Activated T-cell treated with anti-CD3 and anti-CD28 coated beads, Interleukin-2, amount 50 U/mL, for 4 hours (primary cell): ENCODE measurements around the gene TMEM61. TPM values are rescaled to one million over a fixed set of nuclear protein-coding genes. Genes with fewer than 3 reads are reported as not detected.
A peak's percentile ranks its signal among the peaks of the same experiment; 100 is the strongest.
"Not testable (repeated sequence)": the region's sequence is repeated elsewhere in the genome, so short reads cannot be mapped to it uniquely, and the experiment has no call there.

Experiments used
- ATAC-seq, 2 donors: fragments of 200-7000 bp; cut with Tn5 transposase; one replicate each; pipeline ENCODE4 v1.10.0; 2021
- DNase-seq: peaks from one replicate; pipeline ENCODE4 v3.0.0-alpha.2; 2020
- H3K27me3 Mint-ChIP-seq: one replicate; pipeline ENCODE4 v1.8.0; 2021; ENCODE audit warnings: low read depth, mixed read lengths
- H3K36me3 Mint-ChIP-seq: one replicate; pipeline ENCODE4 v1.8.0; 2022; ENCODE audit warnings: mixed read lengths; ENCODE audit not compliant: insufficient read depth
- H3K4me1 Mint-ChIP-seq: one replicate; pipeline ENCODE4 v1.8.0; 2021; ENCODE audit warnings: low read depth, mixed read lengths
- H3K4me3 Mint-ChIP-seq: one replicate; pipeline ENCODE4 v1.8.0; 2021; ENCODE audit warnings: mild to moderate bottlenecking, moderate library complexity, mixed read lengths
- H3K9me3 Mint-ChIP-seq: one replicate; pipeline ENCODE4 v1.8.0; 2021; ENCODE audit warnings: mixed read lengths
- total RNA-seq, 3 donors: library from RNA; stranded (reverse); gene quantifications; one replicate each; pipeline ENCODE4 v1.2.1, GENCODE V29; 2021

The TMEM61 gene
- total RNA-seq, result under 1 TPM in 1 of 3 donors, not detected in 2; 0.24 TPM

DNA sequence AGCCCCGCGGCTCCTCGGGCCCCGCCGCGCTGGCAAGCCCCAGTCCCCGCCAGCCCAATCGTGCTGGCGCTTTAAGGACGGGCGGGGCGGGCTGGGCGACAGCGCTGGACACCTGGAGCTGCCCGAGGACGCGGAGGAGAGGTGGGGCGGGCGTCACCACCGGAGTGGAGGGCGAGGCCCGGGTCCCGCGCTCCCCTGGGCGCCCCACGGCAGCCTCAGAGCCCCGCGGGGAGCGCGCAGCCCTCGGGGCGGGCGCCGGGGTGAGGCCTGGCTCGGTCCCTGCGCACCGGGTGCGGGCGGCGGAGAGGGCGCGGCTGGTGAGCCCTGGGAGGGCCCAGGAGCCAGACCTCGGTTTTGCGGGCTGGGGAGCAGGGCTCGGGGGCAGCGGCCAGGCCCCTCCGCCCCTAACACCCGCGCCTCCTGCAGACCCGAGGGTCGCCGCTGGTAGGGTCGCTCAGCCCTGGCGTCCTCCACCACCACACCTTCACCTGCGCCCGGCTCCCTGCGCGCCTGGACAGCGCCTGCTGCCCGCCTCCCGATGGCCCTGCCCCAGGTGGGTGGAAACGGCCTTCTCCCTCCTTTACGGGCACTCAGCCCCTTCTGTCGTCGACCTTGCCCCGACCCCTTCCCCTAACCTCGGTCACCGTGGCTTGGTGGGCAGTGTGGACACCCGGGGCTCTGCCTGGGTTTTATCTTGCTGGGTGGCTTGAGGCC lies at the start of gene TMEM61:
TSS of gene TMEM61 (plus strand) at position 101 of the 714 bp plus-strand sequence. CDS start at position 539, 438 bp downstream.
- H3K4me3 Mint-ChIP-seq, result no peak within 1 kb of the TSS
- no peaks in the 10 kb centered on the region for H3K36me3 Mint-ChIP-seq
- ATAC-seq (no peak), DNase-seq (no peak)
- no peaks in the 10 kb centered on the region for H3K4me1 Mint-ChIP-seq
- H3K27me3 Mint-ChIP-seq, result peaks cover 43% of the 10 kb centered on the region
- H3K9me3 Mint-ChIP-seq, result no peaks in the 10 kb centered on the region

DNA sequence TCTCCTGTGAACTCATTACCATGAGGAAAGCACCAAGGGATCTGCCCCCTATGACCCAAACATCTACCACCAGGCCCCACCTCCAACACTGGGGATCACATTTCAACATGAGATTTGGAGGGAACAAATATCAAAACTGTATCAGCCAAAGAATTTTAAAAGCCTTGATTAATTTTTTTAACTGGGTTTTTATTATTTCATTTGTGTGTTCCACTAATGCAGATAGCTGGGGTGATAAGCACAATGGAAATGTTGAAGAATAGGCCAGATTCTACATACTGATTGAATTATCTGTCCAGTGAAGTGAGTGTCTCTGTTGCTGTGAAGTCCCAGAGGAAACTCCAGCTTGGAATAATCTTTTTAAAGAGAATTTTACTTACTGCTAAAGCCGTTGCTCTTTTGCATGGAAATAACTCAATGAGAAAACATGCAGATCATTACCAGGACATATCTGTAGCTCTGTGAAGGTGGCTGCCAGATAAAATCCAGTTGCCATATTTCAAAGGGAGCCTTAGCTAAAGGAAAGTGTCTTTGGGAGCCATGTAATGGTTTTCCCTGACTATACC lies 49.1 kb upstream of the TMEM61 start:
- DNase-seq (no peak), ATAC-seq (no peak)
- no peaks in the 10 kb centered on the region for H3K4me1 Mint-ChIP-seq
- H3K36me3 Mint-ChIP-seq, result no peaks in the 10 kb centered on the region
- H3K27me3 Mint-ChIP-seq, result peaks cover 12% of the 10 kb centered on the region
- peaks cover 4% of the 10 kb centered on the region for H3K9me3 Mint-ChIP-seq
- H3K4me3 Mint-ChIP-seq, result no peak overlapping the region

DNA sequence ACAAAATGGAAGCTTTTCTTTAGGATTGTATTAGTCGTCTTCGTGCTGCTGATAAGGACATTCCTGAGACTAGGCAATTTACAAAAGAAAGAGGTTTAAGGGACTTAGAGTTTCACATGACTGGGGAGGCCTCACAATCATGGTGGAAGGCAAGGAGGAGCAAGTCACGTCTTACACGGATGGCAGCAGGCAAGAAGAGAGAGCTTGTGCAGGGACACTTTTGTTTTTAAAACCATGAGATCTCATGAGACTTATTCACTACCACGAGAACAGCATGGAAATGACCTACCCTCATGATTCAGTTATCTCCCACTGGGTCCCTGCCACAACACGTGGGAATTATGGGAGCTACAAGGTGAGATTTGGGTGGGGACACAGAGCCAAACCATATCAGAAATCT lies 46.3 kb upstream of the TMEM61 start:
- not testable (repeated sequence) for ATAC-seq, H3K4me1 Mint-ChIP-seq, DNase-seq, H3K9me3 Mint-ChIP-seq, H3K36me3 Mint-ChIP-seq, H3K4me3 Mint-ChIP-seq
- peaks cover 12% of the 10 kb centered on the region for H3K27me3 Mint-ChIP-seq

DNA sequence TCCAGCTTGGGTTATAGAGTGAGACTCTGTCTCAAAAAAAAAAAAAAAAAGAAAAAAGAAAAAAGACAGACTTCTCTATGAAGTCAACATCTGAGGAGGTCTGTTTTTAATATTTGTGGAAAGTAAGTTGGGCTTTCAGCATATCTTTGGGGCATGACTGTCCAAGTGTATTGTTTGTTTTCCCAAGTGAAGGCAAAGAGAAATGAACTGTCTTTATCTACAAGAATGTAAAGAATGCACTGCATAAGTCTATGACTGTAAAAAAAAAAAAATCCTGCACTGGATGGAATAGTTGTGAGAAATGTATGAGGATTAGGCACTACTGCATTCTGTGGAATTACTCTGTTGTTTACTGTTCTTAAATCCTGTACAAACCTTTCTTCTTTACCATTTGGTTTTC lies 45.6 kb upstream of the TMEM61 start:
- ATAC-seq (no peak), DNase-seq (no peak)
- no peak overlapping the region for H3K4me3 Mint-ChIP-seq
- peaks cover 4% of the 10 kb centered on the region for H3K9me3 Mint-ChIP-seq
- H3K27me3 Mint-ChIP-seq, result peaks cover 12% of the 10 kb centered on the region
- H3K4me1 Mint-ChIP-seq, result peaks cover 5% of the 10 kb centered on the region
- no peaks in the 10 kb centered on the region for H3K36me3 Mint-ChIP-seq

DNA sequence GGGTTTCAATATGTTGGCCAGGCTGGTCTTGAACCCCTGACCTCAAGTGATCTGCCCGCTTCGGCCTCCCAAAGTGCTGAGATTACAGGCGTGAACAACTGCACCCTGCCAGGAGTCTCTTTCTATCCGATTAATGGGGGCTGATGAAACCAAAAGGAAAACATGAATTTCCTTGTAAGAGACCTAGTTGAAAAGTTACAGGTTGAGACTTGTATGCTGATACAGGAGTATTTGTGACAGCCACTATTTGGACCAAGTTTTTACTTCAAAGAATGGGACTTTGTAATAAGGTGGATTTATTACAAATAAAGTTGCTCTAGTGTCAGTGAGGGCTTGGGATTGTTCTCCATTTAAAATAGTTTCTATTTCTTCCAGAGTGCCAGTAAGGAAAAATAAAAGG lies 43.6 kb upstream of the TMEM61 start:
- Mint-ChIP-seq H3K9me3 (no peaks in the 10 kb centered on the region), H3K27me3 (peaks cover 9% of the 10 kb centered on the region), H3K4me1 (peaks cover 5% of the 10 kb centered on the region), H3K4me3 (no peak overlapping the region), H3K36me3 (no peaks in the 10 kb centered on the region)
- no peak for ATAC-seq
- no peak for DNase-seq

DNA sequence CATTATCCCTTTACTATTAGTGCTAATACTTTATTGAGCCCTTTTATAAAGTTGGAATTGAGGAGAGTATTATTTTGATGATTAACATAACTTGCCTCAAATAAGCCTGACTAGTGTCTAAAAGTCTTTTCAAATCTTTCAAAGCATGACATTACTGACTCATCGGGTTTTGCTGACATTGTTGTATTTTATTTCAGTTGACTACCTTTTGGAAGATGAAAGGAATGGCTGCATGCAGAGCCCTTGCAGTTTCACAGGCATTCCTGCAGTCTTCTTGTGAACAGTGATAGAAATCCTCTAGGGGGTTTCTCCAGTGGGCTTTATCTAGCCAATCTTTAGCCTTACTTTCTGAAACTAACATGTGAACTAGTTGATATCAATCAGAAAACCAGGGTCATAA lies 43.0 kb upstream of the TMEM61 start:
- Mint-ChIP-seq H3K4me1 (peaks cover 5% of the 10 kb centered on the region), H3K9me3 (no peaks in the 10 kb centered on the region), H3K36me3 (no peaks in the 10 kb centered on the region), H3K27me3 (peaks cover 8% of the 10 kb centered on the region), H3K4me3 (no peak overlapping the region)
- ATAC-seq (no peak), DNase-seq (no peak)

DNA sequence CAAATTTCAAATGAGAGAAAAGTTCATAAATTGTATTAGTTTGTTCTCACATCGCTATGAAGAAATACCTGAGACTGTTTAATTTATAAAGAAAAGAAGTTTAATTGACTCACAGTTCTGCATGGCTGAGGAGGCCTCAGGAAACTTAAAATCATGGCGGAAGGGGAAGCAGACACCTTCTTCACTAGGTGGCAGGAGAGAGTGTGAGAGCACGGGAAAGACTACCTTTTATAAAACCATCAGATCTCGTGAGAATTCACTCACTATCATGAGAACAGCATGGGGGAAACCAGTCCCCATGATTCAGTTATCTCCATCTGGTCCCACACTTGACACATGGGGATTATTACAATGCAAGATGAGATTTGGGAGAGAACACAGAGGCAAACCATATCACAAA lies 41.5 kb upstream of the TMEM61 start:
- not testable (repeated sequence) for H3K27me3 Mint-ChIP-seq, H3K9me3 Mint-ChIP-seq, ATAC-seq, H3K4me3 Mint-ChIP-seq, H3K4me1 Mint-ChIP-seq, DNase-seq, H3K36me3 Mint-ChIP-seq

DNA sequence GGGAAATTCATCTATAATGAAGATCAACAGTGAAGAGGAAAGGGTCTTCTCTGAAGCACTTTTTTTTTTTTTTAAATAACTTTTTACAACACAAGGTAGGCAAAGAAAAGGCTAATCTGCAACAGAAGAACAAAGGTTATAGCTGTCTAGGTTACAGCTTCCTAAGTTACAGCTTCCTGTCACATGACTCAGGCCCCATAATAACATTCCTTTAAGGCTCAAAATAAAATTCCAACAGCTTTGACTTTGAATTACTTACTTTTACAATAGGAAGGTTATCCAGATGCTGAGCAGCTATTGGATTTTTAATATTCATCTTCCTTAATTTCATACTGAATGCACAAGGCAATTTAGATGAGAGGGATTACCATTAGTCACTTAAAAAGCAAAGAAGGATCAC lies 40.4 kb upstream of the TMEM61 start:
- no peaks in the 10 kb centered on the region for H3K27me3 Mint-ChIP-seq
- DNase-seq (no peak), ATAC-seq (no peak)
- H3K4me3 Mint-ChIP-seq, result no peak overlapping the region
- H3K36me3 Mint-ChIP-seq, result no peaks in the 10 kb centered on the region
- H3K9me3 Mint-ChIP-seq, result no peaks in the 10 kb centered on the region
- H3K4me1 Mint-ChIP-seq, result peaks cover 5% of the 10 kb centered on the region

DNA sequence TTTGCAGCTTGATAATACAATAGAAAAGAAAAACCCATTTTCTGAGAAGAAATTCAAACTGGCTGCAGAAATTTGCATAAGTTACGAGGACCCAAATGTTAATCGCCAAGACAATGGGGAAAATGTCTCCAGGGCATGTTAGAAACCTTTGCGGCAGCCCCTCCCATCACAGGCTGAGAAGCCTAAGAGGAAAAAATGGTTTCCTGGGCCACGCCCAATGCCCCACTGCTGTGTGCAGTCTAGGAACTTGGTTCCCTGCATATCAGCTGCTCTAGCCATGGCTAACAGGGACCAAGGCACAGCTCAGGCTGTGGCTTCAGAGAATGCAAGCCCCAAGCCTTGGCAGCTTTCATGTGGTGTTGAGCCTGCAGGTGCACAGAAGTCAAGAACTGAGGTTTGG lies 37.5 kb upstream of the TMEM61 start:
- no peaks in the 10 kb centered on the region for H3K9me3 Mint-ChIP-seq
- no peaks in the 10 kb centered on the region for H3K36me3 Mint-ChIP-seq
- H3K4me1 Mint-ChIP-seq, result peaks cover 7% of the 10 kb centered on the region
- H3K4me3 Mint-ChIP-seq, result no peak overlapping the region
- ATAC-seq, result no peak
- no peak for DNase-seq
- H3K27me3 Mint-ChIP-seq, result no peaks in the 10 kb centered on the region

DNA sequence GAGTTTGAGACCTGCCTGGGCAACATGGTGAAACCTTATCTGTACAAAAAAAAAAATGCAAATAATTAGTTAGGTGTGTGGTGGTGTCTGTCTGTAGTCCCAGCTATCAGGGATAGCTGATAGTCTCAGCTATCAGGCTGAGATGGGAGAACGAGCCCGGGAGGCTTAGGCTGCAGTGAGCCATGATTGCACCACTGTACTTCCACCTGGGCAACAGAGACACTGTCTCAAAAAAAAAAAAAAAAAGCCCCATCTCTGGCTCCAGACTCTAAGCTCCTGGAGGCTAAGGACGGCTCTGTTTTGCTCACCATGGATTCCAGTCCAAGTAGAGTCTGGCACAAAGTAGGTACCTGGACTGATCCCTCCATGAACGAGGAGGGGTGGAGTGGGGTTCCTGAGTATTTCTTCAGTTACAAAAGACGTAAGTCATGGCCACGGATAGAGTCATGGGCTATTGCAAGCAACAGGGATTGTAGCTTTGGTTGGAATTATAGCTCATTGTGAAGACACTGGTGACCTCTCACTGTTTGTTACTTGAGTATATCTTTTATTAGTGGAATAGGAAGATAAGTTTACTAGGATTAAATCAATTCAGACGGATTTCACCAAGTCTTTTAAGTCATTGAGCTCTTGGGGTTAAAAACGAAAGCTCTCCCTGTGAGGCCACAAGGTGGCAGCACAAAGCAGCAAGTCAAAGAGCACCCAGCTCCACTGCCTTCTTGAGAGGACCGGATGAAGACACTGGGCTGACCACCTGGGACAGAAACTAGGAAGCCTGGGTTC lies 35.6 kb upstream of the TMEM61 start:
- ATAC-seq (peak; percentile 46 to 85), DNase-seq (peak; percentile 26)
- no peaks in the 10 kb centered on the region for H3K27me3 Mint-ChIP-seq
- no peak overlapping the region for H3K4me3 Mint-ChIP-seq
- peaks cover 5% of the 10 kb centered on the region for H3K4me1 Mint-ChIP-seq
- no peaks in the 10 kb centered on the region for H3K36me3 Mint-ChIP-seq
- no peaks in the 10 kb centered on the region for H3K9me3 Mint-ChIP-seq

DNA sequence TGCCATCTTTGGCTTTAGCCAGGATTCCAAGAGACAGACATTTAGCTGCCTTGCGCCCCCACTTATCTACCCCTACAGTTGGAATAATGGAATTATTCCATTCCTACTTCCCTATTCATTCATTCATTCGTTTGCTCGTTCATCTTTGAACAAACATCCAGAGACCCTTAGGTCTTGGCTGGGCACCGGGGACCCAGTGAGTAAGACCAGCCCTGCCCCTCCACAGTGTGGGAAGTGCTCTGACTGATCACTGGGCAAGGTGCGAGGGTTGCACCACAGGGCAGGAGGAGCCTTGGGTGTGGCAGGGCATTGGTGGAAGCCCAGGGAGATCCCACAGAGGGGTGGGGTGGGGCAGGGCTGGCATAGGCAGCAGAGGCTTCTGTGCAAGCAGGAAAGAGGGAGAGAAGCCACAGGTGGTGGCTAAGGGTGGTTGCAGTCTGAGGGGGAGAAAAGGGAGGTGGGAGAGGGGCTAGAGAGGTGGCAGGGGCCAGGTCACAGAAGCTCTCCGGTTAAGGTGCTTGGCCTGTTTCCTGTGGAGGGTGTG lies 35.0 kb upstream of the TMEM61 start:
- peak in 1 of 2 donors; percentile 17 for ATAC-seq

DNA sequence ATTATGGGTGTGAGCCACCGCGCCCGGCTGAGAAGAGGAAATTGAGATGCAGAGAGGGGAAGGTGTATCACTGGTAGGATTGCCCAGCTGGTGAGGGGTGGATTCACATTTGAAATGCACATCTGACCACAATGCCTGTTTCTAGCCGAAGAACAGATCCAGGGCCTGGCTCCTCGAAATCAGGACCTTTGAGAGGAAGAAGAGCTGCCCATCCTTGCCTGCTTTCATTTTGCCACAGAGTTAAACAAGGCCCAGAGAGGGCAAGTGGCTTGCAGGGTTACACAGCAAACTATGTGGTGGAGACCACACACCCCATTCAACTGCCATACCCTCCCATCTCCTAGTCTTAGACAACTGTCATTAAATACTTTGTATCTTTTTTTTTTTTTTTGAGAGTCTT lies 32.9 kb upstream of the TMEM61 start:
- Mint-ChIP-seq H3K9me3 (no peaks in the 10 kb centered on the region), H3K36me3 (no peaks in the 10 kb centered on the region), H3K4me1 (peaks cover 12% of the 10 kb centered on the region), H3K27me3 (no peaks in the 10 kb centered on the region), H3K4me3 (no peak overlapping the region)
- DNase-seq, result no peak
- ATAC-seq, result no peak

More for the DNA sequence above, 35.0 kb upstream of the TMEM61 start:
- Mint-ChIP-seq H3K4me1 (peaks cover 9% of the 10 kb centered on the region), H3K36me3 (no peaks in the 10 kb centered on the region), H3K27me3 (no peaks in the 10 kb centered on the region), H3K4me3 (no peak overlapping the region), H3K9me3 (no peaks in the 10 kb centered on the region)
- DNase-seq, result no peak

DNA sequence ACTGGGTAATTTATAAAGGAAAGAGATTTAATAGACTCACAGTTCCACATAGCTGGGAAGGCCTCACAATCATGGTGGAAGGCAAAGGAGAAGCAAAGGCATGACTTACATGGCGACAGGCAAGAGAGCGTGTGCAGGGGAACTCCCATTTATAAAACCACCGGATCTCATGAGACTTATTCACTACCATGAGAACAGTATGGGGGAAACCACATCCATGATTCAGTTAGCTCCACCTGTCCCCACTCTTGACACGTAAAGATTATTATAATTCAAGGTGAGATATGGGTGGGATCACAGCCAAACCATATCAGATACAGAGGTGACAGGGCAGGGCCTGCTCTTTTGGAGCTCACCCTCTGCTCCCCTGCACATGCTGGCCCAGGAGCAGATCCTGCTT lies 31.4 kb upstream of the TMEM61 start:
- Mint-ChIP-seq H3K4me3 (no peak overlapping the region), H3K9me3 (no peaks in the 10 kb centered on the region), H3K27me3 (no peaks in the 10 kb centered on the region), H3K4me1 (peaks cover 12% of the 10 kb centered on the region), H3K36me3 (no peaks in the 10 kb centered on the region)
- no peak for DNase-seq
- ATAC-seq, result peak in 1 of 2 donors; percentile 32

DNA sequence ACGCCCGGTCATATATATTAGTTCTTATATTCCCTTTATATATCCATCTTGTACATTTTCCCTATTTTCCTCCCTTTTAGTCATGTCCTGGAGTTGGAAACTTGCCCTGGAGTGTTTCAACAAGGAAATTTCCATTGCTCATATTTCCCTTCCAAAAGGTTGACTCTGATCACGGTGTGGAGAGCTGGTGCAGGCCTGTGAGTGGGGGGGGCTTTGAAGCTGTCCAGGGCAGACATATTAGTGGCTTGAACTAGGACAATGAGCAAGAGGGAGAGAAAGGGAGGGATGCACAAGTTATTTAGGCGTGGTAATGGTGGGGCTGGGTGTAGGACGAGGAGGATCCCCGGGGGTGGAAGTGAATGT lies 30.4 kb upstream of the TMEM61 start:
- no peak overlapping the region for H3K4me3 Mint-ChIP-seq
- H3K9me3 Mint-ChIP-seq, result no peaks in the 10 kb centered on the region
- ATAC-seq (no peak), DNase-seq (no peak)
- no peaks in the 10 kb centered on the region for H3K36me3 Mint-ChIP-seq
- H3K4me1 Mint-ChIP-seq, result peaks cover 12% of the 10 kb centered on the region
- H3K27me3 Mint-ChIP-seq, result no peaks in the 10 kb centered on the region
